H1 (cell line): ENCODE results near the gene KRT13. TPM values are rescaled to one million over a fixed set of nuclear protein-coding genes. Genes with fewer than 3 reads are reported as not detected.

Experiments
- CTCF ChIA-PET: fragments of 300-600 bp; sonication (Branson Sonifier 250); formaldehyde crosslinking; loops from one replicate; lab custom pipeline; 2021; ENCODE audit not compliant: partially characterized antibody; lab: Charles Lee
- POLR2A ChIA-PET: fragments of 300-600 bp; sonication (Branson Sonifier 250); formaldehyde crosslinking; loops from one replicate; lab custom pipeline; 2021; ENCODE audit warnings: inconsistent platforms; ENCODE audit not compliant: partially characterized antibody; lab: Charles Lee
- DNase-seq, 2 experiments: peaks; one replicate each; pipeline versions ENCODE4 v3.0.0 to v3.0.0-alpha.2; 2010 to 2022; ENCODE audit warnings: low spot score in 2 of 2, low read depth in 1 of 2, mixed read lengths in 1 of 2
- FAIRE-seq: peaks from 2 replicates; lab custom pipeline; 2011; peaks lifted over from hg19 to GRCh38; lab: Jason Lieb, UNC
- H2AFZ ChIP-seq: 2 replicates; pipeline ENCODE4 v1.8.1; 2012; ENCODE audit warnings: low read length, inconsistent platforms
- H2AK5ac ChIP-seq: 2 replicates; pipeline ENCODE4 v1.6.1; 2013; ENCODE audit warnings: low read depth, low read length
- H2BK120ac ChIP-seq: replicated peaks from 2 replicates; pipeline ENCODE3; 2013; ENCODE audit warnings: low read depth, low read length, inconsistent platforms
- H2BK12ac ChIP-seq: 2 replicates; pipeline ENCODE4 v1.6.1; 2013; ENCODE audit warnings: low read depth, low read length
- H2BK15ac ChIP-seq: 2 replicates; pipeline ENCODE4 v1.6.1; 2013; ENCODE audit warnings: low read length
- H2BK20ac ChIP-seq: 2 replicates; pipeline ENCODE4 v1.6.1; 2013; ENCODE audit warnings: low read length
- H2BK5ac ChIP-seq: 2 replicates; pipeline ENCODE4 v1.6.1; 2013; ENCODE audit warnings: low read depth, low read length
- H3K14ac ChIP-seq: 2 replicates; pipeline ENCODE4 v1.6.1; 2013; ENCODE audit warnings: inconsistent platforms; ENCODE audit not compliant: insufficient read length
- H3K18ac ChIP-seq: 2 replicates; pipeline ENCODE4 v1.6.1; 2013; ENCODE audit warnings: low read length; ENCODE audit errors: extremely low read depth
- H3K23ac ChIP-seq: 2 replicates; pipeline ENCODE4 v1.6.1; 2013; ENCODE audit warnings: inconsistent platforms; ENCODE audit not compliant: insufficient read length
- H3K23me2 ChIP-seq: 2 replicates; pipeline ENCODE4 v1.6.1; 2013; ENCODE audit warnings: low read depth, low read length
- H3K27ac ChIP-seq: 2 replicates; pipeline ENCODE4 v1.6.1; 2011; ENCODE audit warnings: low read depth, low read length, inconsistent platforms
- H3K27me3 ChIP-seq, 4 experiments: replicated peaks in 1 of 4; 1 replicate in 1 of 4; 2 replicates in 3 of 4; pipeline versions ENCODE4 v1.6.1 to v1.8.1; 2011 to 2013; ENCODE audit warnings: low read length in 3 of 4, mild to moderate bottlenecking in 3 of 4, inconsistent platforms in 2 of 4, mixed read lengths in 2 of 4, moderate library complexity in 1 of 4; ENCODE audit not compliant: control insufficient read depth in 3 of 4, insufficient read depth in 3 of 4; ENCODE audit errors: extremely low read depth in 1 of 4
- H3K36me3 ChIP-seq, 4 experiments: 2 replicates each; pipeline versions ENCODE4 v1.6.1 to v1.8.1; 2011 to 2013; ENCODE audit warnings: mild to moderate bottlenecking in 4 of 4, low read length in 3 of 4, moderate library complexity in 2 of 4, control low read depth in 1 of 4, inconsistent platforms in 1 of 4; ENCODE audit not compliant: insufficient read depth in 4 of 4, control insufficient read depth in 2 of 4
- H3K4ac ChIP-seq: replicated peaks from 2 replicates; pipeline ENCODE3; 2013; ENCODE audit warnings: low read length, low read depth, mixed read lengths, inconsistent platforms; ENCODE audit not compliant: insufficient read length
- H3K4me1 ChIP-seq, 4 experiments: replicated peaks in 1 of 4; 1 replicate in 1 of 4; 2 replicates in 3 of 4; pipeline versions ENCODE4 v1.6.1 to v1.8.1; 2011 to 2013; ENCODE audit warnings: low read length in 3 of 4, inconsistent platforms in 2 of 4, mixed read lengths in 1 of 4; ENCODE audit not compliant: insufficient read depth in 4 of 4, control insufficient read depth in 3 of 4
- H3K4me2 ChIP-seq, 2 experiments: 2 replicates each; pipeline versions ENCODE4 v1.6.1 to v1.8.1; 2011 to 2013; ENCODE audit warnings: low read depth in 2 of 2, low read length in 2 of 2, control low read depth in 1 of 2, inconsistent platforms in 1 of 2, mild to moderate bottlenecking in 1 of 2; ENCODE audit not compliant: insufficient read depth in 1 of 2
- H3K4me3 ChIP-seq, 4 experiments: fragments of 200-600, 300-600 bp in 1 of 4; sonication (generic), shearing (Covaris generic), sonication (Bioruptor Twin) in 1 of 4; 2 replicates each; pipeline versions ENCODE4 v1.5.1 to v1.8.1; 2011 to 2016; ENCODE audit warnings: low read length in 4 of 4, low read depth in 3 of 4, control low read depth in 2 of 4, inconsistent platforms in 2 of 4, mild to moderate bottlenecking in 2 of 4, mixed read lengths in 1 of 4, moderate library complexity in 1 of 4; ENCODE audit not compliant: insufficient read depth in 2 of 4; ENCODE audit errors: extremely low read depth in 1 of 4
- H3K56ac ChIP-seq: replicated peaks from 2 replicates; pipeline ENCODE3; 2013; ENCODE audit warnings: low read depth, mild to moderate bottlenecking, mixed read lengths, low read length, inconsistent platforms; ENCODE audit not compliant: insufficient read length
- H3K79me1 ChIP-seq: 2 replicates; pipeline ENCODE4 v1.6.1; 2013; ENCODE audit warnings: low read depth, low read length, control low read depth
- H3K79me2 ChIP-seq, 2 experiments: 2 replicates each; pipeline versions ENCODE4 v1.6.1 to v1.8.1; 2012 to 2013; ENCODE audit warnings: low read length in 2 of 2, mild to moderate bottlenecking in 2 of 2, inconsistent platforms in 1 of 2; ENCODE audit not compliant: insufficient read depth in 2 of 2, control insufficient read depth in 1 of 2
- H3K9ac ChIP-seq, 4 experiments: replicated peaks in 1 of 4; 1 replicate in 1 of 4; 2 replicates in 3 of 4; pipeline versions ENCODE4 v1.6.1 to v1.8.1; 2011 to 2013; ENCODE audit warnings: low read depth in 3 of 4, low read length in 3 of 4, control low read depth in 2 of 4, mild to moderate bottlenecking in 2 of 4, moderate library complexity in 2 of 4, inconsistent platforms in 1 of 4; ENCODE audit errors: extremely low read depth in 1 of 4
- H3K9me3 ChIP-seq, 2 experiments: 2 replicates each; pipeline versions ENCODE4 v1.6.1 to v1.8.1; 2012 to 2013; ENCODE audit warnings: mild to moderate bottlenecking in 2 of 2, moderate library complexity in 2 of 2, control low read depth in 1 of 2, inconsistent platforms in 1 of 2, low read depth in 1 of 2, low read length in 1 of 2, mixed read lengths in 1 of 2; ENCODE audit not compliant: insufficient read depth in 2 of 2
- H4K20me1 ChIP-seq, 2 experiments: replicated peaks in 1 of 2; 2 replicates each; pipeline versions ENCODE3 to v1.8.1; 2011 to 2013; ENCODE audit warnings: inconsistent platforms in 2 of 2, low read length in 2 of 2, mild to moderate bottlenecking in 1 of 2; ENCODE audit not compliant: insufficient read depth in 2 of 2, control insufficient read depth in 1 of 2
- H4K5ac ChIP-seq: 2 replicates; pipeline ENCODE4 v1.6.1; 2013; ENCODE audit warnings: low read length, low read depth, mixed read lengths, inconsistent platforms; ENCODE audit not compliant: insufficient read length
- H4K8ac ChIP-seq: 2 replicates; pipeline ENCODE4 v1.8.0; 2013; ENCODE audit warnings: mild to moderate bottlenecking, moderate library complexity, low read length, inconsistent platforms; ENCODE audit not compliant: insufficient read depth; ENCODE audit errors: extremely low read depth
- H4K91ac ChIP-seq: replicated peaks from 2 replicates; pipeline ENCODE3; 2013; ENCODE audit warnings: low read length, mixed read lengths, inconsistent platforms; ENCODE audit not compliant: insufficient read length
- ATF2 ChIP-seq: IDR thresholded peaks from 2 replicates; pipeline ENCODE4 v1.6.1; 2012; ENCODE audit warnings: low read length, inconsistent platforms
- CTBP2 ChIP-seq: IDR thresholded peaks from 2 replicates; pipeline ENCODE4 v1.7.0; 2011; ENCODE audit warnings: borderline replicate concordance, mild to moderate bottlenecking, moderate library complexity, mixed read lengths, low read length; ENCODE audit not compliant: insufficient read depth, insufficient read length
- RAD21 ChIP-seq, 2 experiments: IDR thresholded peaks in 1 of 2; conservative IDR thresholded peaks in 1 of 2; 2 replicates each; pipeline ENCODE4 v1.6.1; 2011; ENCODE audit warnings: low read depth in 2 of 2, low read length in 2 of 2, improper control_type of control experiment in 1 of 2, inconsistent platforms in 1 of 2, mild to moderate bottlenecking in 1 of 2, moderate library complexity in 1 of 2
- RBBP5 ChIP-seq: IDR thresholded peaks from 2 replicates; pipeline ENCODE4 v1.7.1; 2012; ENCODE audit warnings: low read depth, mild to moderate bottlenecking, inconsistent platforms, low read length, moderate library complexity, borderline replicate concordance
- RXRA ChIP-seq: IDR thresholded peaks from 2 replicates; pipeline ENCODE4 v1.6.1; 2011; ENCODE audit warnings: low read depth, mild to moderate bottlenecking, low read length, moderate library complexity; ENCODE audit not compliant: insufficient read depth
- SUZ12 ChIP-seq: fragments of 200-600 bp; sonication (generic); IDR thresholded peaks from 2 replicates; pipeline ENCODE4 v1.6.1; 2012; ENCODE audit warnings: mild to moderate bottlenecking, inconsistent platforms, low read length, moderate library complexity, mixed read lengths
- TAF7 ChIP-seq: optimal IDR thresholded peaks from 2 replicates; pipeline ENCODE3; 2011; ENCODE audit warnings: low read depth, mild to moderate bottlenecking, inconsistent platforms, low read length, moderate library complexity, borderline replicate concordance
- TCF12 ChIP-seq: IDR thresholded peaks from 2 replicates; pipeline ENCODE4 v1.6.1; 2011; ENCODE audit warnings: low read depth, mild to moderate bottlenecking, low read length
- WGBS, 2 experiments: shearing (Covaris generic) in 1 of 2; methylation state at CpG; one replicate each; pipeline versions ENCODE4 v1.1.6 to v1.1.7; 2013 to 2015; ENCODE audit warnings: low lambda C conversion rate in 2 of 2, mixed read lengths in 2 of 2, inconsistent platforms in 1 of 2, low coverage in 1 of 2, missing lambda C conversion rate in 1 of 2; ENCODE audit not compliant: insufficient replicate concordance in 2 of 2, insufficient coverage in 1 of 2, insufficient read length in 1 of 2; ENCODE audit errors: extremely low coverage in 1 of 2, missing lambda C conversion rate in 1 of 2; 5-methylcytosine and 5-hydroxymethylcytosine counted together
- polyA plus RNA-seq, 7 experiments: library from polyadenylated mRNA; depleted of rRNA in 3 of 7; stranded (reverse) in 5 of 7; unstranded in 2 of 7; fragments of >200 nt in 5 of 7; fragments of 200-250 nt in 2 of 7; gene quantifications; 1 replicate in 5 of 7; 2 replicates in 1 of 7; 4 replicates in 1 of 7; pipeline versions ENCODE4 v1.2.1 to v1.2.3, GENCODE V29; 2011 to 2013; ENCODE audit warnings: missing spikeins in 2 of 7, mixed read lengths in 2 of 7
- total RNA-seq: library from RNA; stranded (reverse); fragmentation: NEBNext Ultra II Directional; extraction: Animal tissue kit (Norgen Biotek cat#: 25700); gene quantifications from 2 replicates; pipeline ENCODE4 v1.2.1, GENCODE V29; 2021

KRT13 gene
- total and polyA plus RNA-seq, 2 of the 8 experiments (the other 6 are each of a cell fraction or from before 2014, with no cell fraction given), result 0.09 TPM; not detected in 1

GRCh38 chr17:41500131-41500911 lies 5.1 kb downstream of the KRT13 start:
- CTCF ChIA-PET, result interaction anchor here (0.6 to 33.9 kb wide), 11 partner anchors 11 to 575 kb away, joined by 3 to 427 read pairs (median 6); partner anchors contain the start of gene KRT36
- peak overlapping the region; percentile 57; the same call in 1 of the 2 replicates for H2BK5ac ChIP-seq
- 0 out of 2 replicates have a peak, but pooled peaks have one; percentile 25 for TF ChIP-seq RBBP5
- no peak for TF ChIP-seq CTBP2
- no peak for TF ChIP-seq SUZ12
- TF ChIP-seq ATF2, result no peak
- no peak for TF ChIP-seq RXRA
- no peak for TF ChIP-seq TAF7
- no peak for TF ChIP-seq TCF12
- TF ChIP-seq RAD21 (IDR thresholded peaks at IDR 0.05 in 1 of 2, conservative IDR thresholded peaks at IDR 0.05 in 1 of 2; ENCODE audit: low read depth in 2 of 2, low read length in 2 of 2), result no peak

More at GRCh38 chr17:41500131-41500911, 5.1 kb downstream of the KRT13 start:
- Histone ChIP-seq H3K56ac (no peak overlapping the region), H3K18ac (peak overlapping the region; percentile 60; the same call in 1 of the 2 replicates), H2BK20ac (peak overlapping the region; percentile 91), H4K20me1 (no peaks in the 10 kb centered on the region), H4K8ac (no peak overlapping the region; the same call in none of the 2 replicates), H3K9me3 (no peaks in the 10 kb centered on the region), H3K4me1 (peaks cover 0 to 19% (median 12%) of the 10 kb centered on the region in 4 experiments; a peak in 6 of 7 replicates), H2BK120ac (peak overlapping the region; percentile 38), H3K27me3 (no peaks in the 10 kb centered on the region), H3K23ac (no peak overlapping the region), H3K23me2 (no peaks in the 10 kb centered on the region), H3K14ac (no peak overlapping the region), H3K79me2 (no peaks in the 10 kb centered on the region), H3K4me3 (peak overlapping the region in 1 of 4 experiments; percentile 3; a peak in 1 of 8 replicates), H3K27ac (no peak overlapping the region), H3K4ac (no peak overlapping the region), H4K91ac (peak overlapping the region; percentile 93), H2AK5ac (no peak overlapping the region; the same call in 1 of the 2 replicates), H3K36me3 (no peaks in the 10 kb centered on the region), H3K9ac (peak overlapping the region in 1 of 4 experiments; percentile 24; a peak in 1 of 7 replicates), H4K5ac (no peak overlapping the region), H2AFZ (0 out of 2 replicates have a peak overlapping the region, but pooled peaks have one; percentile 55), H2BK12ac (peak overlapping the region; percentile 99; the same call in 1 of the 2 replicates), H3K79me1 (no peaks in the 10 kb centered on the region), H3K4me2 (peak overlapping the region; percentile 25 to 48), H2BK15ac (peak overlapping the region; percentile 97; the same call in 1 of the 2 replicates)
- FAIRE-seq (no peak), DNase-seq (no peak)
- WGBS, 2 experiments, result 78% methylated on average over 15 of the region's 15 CpGs; no CpG with 5 or more reads in 1 of the 2 experiments
- POLR2A ChIA-PET, result interaction anchor here (1.0 to 5.6 kb wide), 5 partner anchors 12 to 189 kb away, joined by 3 to 32 read pairs (median 4); partner anchors contain the start of genes EIF1 and KRT19
